ENCODE measurements around the gene SMURF2.

Gene SMURF2

GRCh38 chr17:64508683-64509082 is 153.4 kb downstream of the SMURF2 start:
- no peak for DNase-seq (ENCODE audit: extremely low read depth, insufficient read length)
- H3K27me3 ChIP-seq (replicated peaks; ENCODE audit: control insufficient read depth, insufficient read depth, low read length) = no peaks in the 10 kb centered on the region
- H3K36me3 ChIP-seq (ENCODE audit: control insufficient read depth, insufficient read depth, low read length) = peaks cover 4% of the 10 kb centered on the region
- no peak overlapping the region for H3K4me3 ChIP-seq (replicated peaks; ENCODE audit: low read depth, low read length)
- TF ChIP-seq CTCF (IDR thresholded peaks at IDR 0.05; ENCODE audit: insufficient read depth, low read length, poor library complexity, severe bottlenecking) = no peak

- Histone ChIP-seq H3K27me3 (replicated peaks; ENCODE audit: control insufficient read depth, insufficient read depth, low read length) (no peaks in the 10 kb centered on the region), H3K4me3 (replicated peaks; ENCODE audit: low read depth, low read length) (peak overlapping the region; percentile 100), H3K36me3 (ENCODE audit: control insufficient read depth, insufficient read depth, low read length) (peaks cover 12% of the 10 kb centered on the region)
- TF ChIP-seq CTCF (IDR thresholded peaks at IDR 0.05; ENCODE audit: insufficient read depth, low read length, poor library complexity, severe bottlenecking) = peak; percentile 66
- DNase-seq (ENCODE audit: extremely low read depth, insufficient read length) = no peak
These were observed 154.7 kb downstream of the SMURF2 start for GRCh38 chr17:64507413-64507782.

GRCh38 chr17:64506576-64507412 is 155.3 kb downstream of the SMURF2 start, which contains the start of gene CEP95:
Gene CEP95, plus strand, starts transcription at chr17:64506977. Its CDS starts 121 bp downstream, at chr17:64507098.
- H3K36me3 ChIP-seq (ENCODE audit: control insufficient read depth, insufficient read depth, low read length) = peaks cover 17% of the 10 kb centered on the region
- peak within 1 kb of the TSS; percentile 100 for H3K4me3 ChIP-seq (replicated peaks; ENCODE audit: low read depth, low read length)
- H3K27me3 ChIP-seq (replicated peaks; ENCODE audit: control insufficient read depth, insufficient read depth, low read length) = no peaks in the 10 kb centered on the region
- no peak for TF ChIP-seq CTCF (IDR thresholded peaks at IDR 0.05; ENCODE audit: insufficient read depth, low read length, poor library complexity, severe bottlenecking)
- peak; percentile 97 for DNase-seq (ENCODE audit: extremely low read depth, insufficient read length)

- TF ChIP-seq CTCF (IDR thresholded peaks at IDR 0.05; ENCODE audit: insufficient read depth, low read length, poor library complexity, severe bottlenecking) = no peak
- Histone ChIP-seq H3K36me3 (ENCODE audit: control insufficient read depth, insufficient read depth, low read length) (peaks cover 22% of the 10 kb centered on the region), H3K27me3 (replicated peaks; ENCODE audit: control insufficient read depth, insufficient read depth, low read length) (no peaks in the 10 kb centered on the region), H3K4me3 (replicated peaks; ENCODE audit: low read depth, low read length) (peak within 1 kb of the TSS; percentile 100)
- no peak for DNase-seq (ENCODE audit: extremely low read depth, insufficient read length)
These were observed 155.9 kb downstream of the SMURF2 start, which contains the start of gene DDX5 for GRCh38 chr17:64506201-64506575. Gene DDX5, minus strand, starts transcription at chr17:64506289. Its CDS starts 170 bp downstream, at chr17:64506119.

- peak; percentile 88 for DNase-seq (ENCODE audit: extremely low read depth, insufficient read length)
- H3K27me3 ChIP-seq (replicated peaks; ENCODE audit: control insufficient read depth, insufficient read depth, low read length) = no peaks in the 10 kb centered on the region
- H3K4me3 ChIP-seq (replicated peaks; ENCODE audit: low read depth, low read length) = peak overlapping the region; percentile 100
- peaks cover 26% of the 10 kb centered on the region for H3K36me3 ChIP-seq (ENCODE audit: control insufficient read depth, insufficient read depth, low read length)
- TF ChIP-seq CTCF (IDR thresholded peaks at IDR 0.05; ENCODE audit: insufficient read depth, low read length, poor library complexity, severe bottlenecking) = no peak
These were observed 156.5 kb downstream of the SMURF2 start for GRCh38 chr17:64505340-64506200.
